Tibial nerve (tissue), 4 donors: ENCODE results near the gene AP5M1. TPM values are rescaled to one million over a fixed set of nuclear protein-coding genes. Genes with fewer than 3 reads are reported as not detected.
"Not testable (repeated sequence)": the region's sequence is repeated elsewhere in the genome, so short reads cannot be mapped to it uniquely, and the experiment has no call there.

Source experiments
- DNase-seq, 2 donors: peaks; one replicate each; pipeline ENCODE4 v3.0.0-alpha.2; 2019; ENCODE audit warnings: low spot score in 2 of 2
- H3K27ac ChIP-seq, 4 donors: fragments of 200-600 bp; sonication (generic) in 3 of 4; one replicate each; pipeline ENCODE4 v1.5.1; 2017 to 2019; ENCODE audit warnings: mild to moderate bottlenecking in 1 of 4
- H3K27me3 ChIP-seq, 2 donors: fragments of 200-600 bp; sonication (generic) in 1 of 2; one replicate each; pipeline versions ENCODE4 v1.5.1 to v1.6.0; 2017 to 2019
- H3K36me3 ChIP-seq, 3 donors: fragments of 200-600 bp; sonication (generic); one replicate each; pipeline ENCODE4 v1.5.1; 2018 to 2019
- H3K4me1 ChIP-seq, 4 donors: fragments of 200-600 bp; sonication (generic) in 3 of 4; one replicate each; pipeline ENCODE4 v1.5.1; 2017 to 2019
- H3K4me3 ChIP-seq, 4 donors: fragments of 200-600 bp; sonication (generic) in 3 of 4; one replicate each; pipeline ENCODE4 v1.5.1; 2017 to 2019; ENCODE audit warnings: mild to moderate bottlenecking in 1 of 4, moderate library complexity in 1 of 4
- H3K9me3 ChIP-seq, 4 donors: fragments of 200-600 bp; sonication (generic) in 3 of 4; one replicate each; pipeline ENCODE4 v1.5.1; 2017 to 2019
- EP300 ChIP-seq, 2 donors: sonication (generic); formaldehyde crosslinking; IDR thresholded peaks; one replicate each; pipeline ENCODE4 v1.6.1; 2017; ENCODE audit warnings: antibody characterized with exemption in 2 of 2, mild to moderate bottlenecking in 1 of 2
- POLR2A ChIP-seq, 2 donors: fragments of 450-650 bp; IDR thresholded peaks; one replicate each; pipeline ENCODE4 v1.6.1; 2017; ENCODE audit warnings: antibody characterized with exemption in 2 of 2, mild to moderate bottlenecking in 2 of 2, moderate library complexity in 2 of 2
- WGBS, 2 donors: methylation state at CpG; one replicate each; pipeline ENCODE4 v1.1.5; 2018; 5-methylcytosine and 5-hydroxymethylcytosine counted together
- total RNA-seq, 4 donors: library from RNA; depleted of rRNA; stranded (reverse); fragments of >200 nt; gene quantifications; one replicate each; pipeline ENCODE4 v1.1.0, GENCODE V29; 2016
- TF ChIP-seq, protein P1 (sequence below), 5 experiments: fragments of 200-600 bp in 3 of 5; fragments of 450-650 bp in 2 of 5; sonication (generic) in 3 of 5; IDR thresholded peaks; one replicate each; pipeline ENCODE4 v1.5.1; 2016 to 2019; ENCODE audit warnings: antibody characterized with exemption in 5 of 5, mild to moderate bottlenecking in 3 of 5, moderate library complexity in 2 of 5

AP5M1 gene
- total RNA-seq, 4 donors from 2014 or later = 11.6 to 18.3 (median 13.1) TPM

GRCh38 chr14:57243320-57243719, 25.5 kb upstream of the AP5M1 start:
- Histone ChIP-seq H3K4me1 (peaks cover 0 to 4% (median 0%) of the 10 kb centered on the region in 4 donors), H3K9me3 (no peaks in the 10 kb centered on the region), H3K4me3 (no peak overlapping the region), H3K27ac (no peak overlapping the region), H3K27me3 (no peaks in the 10 kb centered on the region), H3K36me3 (peaks cover 0 to 29% (median 0%) of the 10 kb centered on the region in 3 donors)
- TF ChIP-seq POLR2A (IDR thresholded peaks at IDR 0.05) = no peak
- no peak for TF ChIP-seq EP300 (IDR thresholded peaks at IDR 0.05)
- TF ChIP-seq, protein P1, sequence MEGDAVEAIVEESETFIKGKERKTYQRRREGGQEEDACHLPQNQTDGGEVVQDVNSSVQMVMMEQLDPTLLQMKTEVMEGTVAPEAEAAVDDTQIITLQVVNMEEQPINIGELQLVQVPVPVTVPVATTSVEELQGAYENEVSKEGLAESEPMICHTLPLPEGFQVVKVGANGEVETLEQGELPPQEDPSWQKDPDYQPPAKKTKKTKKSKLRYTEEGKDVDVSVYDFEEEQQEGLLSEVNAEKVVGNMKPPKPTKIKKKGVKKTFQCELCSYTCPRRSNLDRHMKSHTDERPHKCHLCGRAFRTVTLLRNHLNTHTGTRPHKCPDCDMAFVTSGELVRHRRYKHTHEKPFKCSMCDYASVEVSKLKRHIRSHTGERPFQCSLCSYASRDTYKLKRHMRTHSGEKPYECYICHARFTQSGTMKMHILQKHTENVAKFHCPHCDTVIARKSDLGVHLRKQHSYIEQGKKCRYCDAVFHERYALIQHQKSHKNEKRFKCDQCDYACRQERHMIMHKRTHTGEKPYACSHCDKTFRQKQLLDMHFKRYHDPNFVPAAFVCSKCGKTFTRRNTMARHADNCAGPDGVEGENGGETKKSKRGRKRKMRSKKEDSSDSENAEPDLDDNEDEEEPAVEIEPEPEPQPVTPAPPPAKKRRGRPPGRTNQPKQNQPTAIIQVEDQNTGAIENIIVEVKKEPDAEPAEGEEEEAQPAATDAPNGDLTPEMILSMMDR (IDR thresholded peaks at IDR 0.05) = no peak
- no peak for DNase-seq

GRCh38 chr14:57244106-57244505, 24.7 kb upstream of the AP5M1 start:
- no peaks in the 10 kb centered on the region for H3K9me3 ChIP-seq
- H3K27me3 ChIP-seq = no peaks in the 10 kb centered on the region
- no peak overlapping the region for H3K27ac ChIP-seq
- no peak overlapping the region for H3K4me3 ChIP-seq
- peaks cover 0 to 8% (median 0%) of the 10 kb centered on the region in 4 donors for H3K4me1 ChIP-seq
- WGBS, 2 donors = 60 to 61% methylated on average over 2 of the region's 2 CpGs
- no peak for TF ChIP-seq POLR2A (IDR thresholded peaks at IDR 0.05)
- TF ChIP-seq, protein P1 (IDR thresholded peaks at IDR 0.05) = no peak
- TF ChIP-seq EP300 (IDR thresholded peaks at IDR 0.05) = no peak
- H3K36me3 ChIP-seq = peaks cover 0 to 26% (median 0%) of the 10 kb centered on the region in 3 donors
- DNase-seq = no peak

GRCh38 chr14:57245941-57246340, 22.8 kb upstream of the AP5M1 start:
- H3K4me3 ChIP-seq = no peak overlapping the region

DNA sequence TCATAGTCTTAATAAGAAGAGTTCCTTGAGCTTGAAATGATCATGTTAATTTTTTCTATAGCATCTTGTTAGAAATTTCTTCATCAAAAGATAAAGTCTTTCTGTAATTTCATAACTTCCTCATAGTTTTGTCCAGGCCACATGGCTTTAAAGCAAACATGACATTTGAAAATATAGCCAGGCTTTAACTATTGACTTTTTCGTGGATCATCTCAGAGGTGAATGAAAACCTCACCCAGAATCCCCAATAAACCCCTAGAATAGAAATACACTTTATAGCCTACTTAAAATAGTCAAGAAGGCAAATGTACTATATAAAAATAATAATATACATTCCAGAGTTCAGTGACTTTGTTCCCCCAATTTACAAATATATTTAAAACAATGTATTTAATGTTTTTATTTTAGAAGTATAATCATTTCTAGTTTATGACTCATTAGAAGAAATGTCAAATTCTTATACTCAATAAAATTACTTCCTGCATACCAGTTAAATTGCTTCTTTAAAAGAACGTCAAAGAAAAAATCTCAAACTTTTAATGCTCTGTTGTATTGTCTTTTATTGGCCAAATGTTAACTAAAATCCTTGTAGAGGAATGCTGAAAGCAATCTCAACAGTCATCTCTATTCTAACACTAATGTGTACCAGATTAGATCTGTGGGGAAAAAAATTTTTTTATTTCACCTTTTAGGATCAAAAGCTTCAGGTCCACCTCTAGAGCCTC, 21.7 kb upstream of the AP5M1 start:
- H3K9me3 ChIP-seq = no peaks in the 10 kb centered on the region
- H3K4me3 ChIP-seq = no peak overlapping the region
- peaks cover 0 to 20% (median 3%) of the 10 kb centered on the region in 4 donors for H3K4me1 ChIP-seq
- H3K27me3 ChIP-seq = no peaks in the 10 kb centered on the region
- no peak for DNase-seq
- no peak overlapping the region for H3K27ac ChIP-seq
- H3K36me3 ChIP-seq = peaks cover 0 to 15% (median 0%) of the 10 kb centered on the region in 3 donors
- TF ChIP-seq POLR2A (IDR thresholded peaks at IDR 0.05) (no peak), EP300 (IDR thresholded peaks at IDR 0.05) (no peak)
- TF ChIP-seq, protein P1 (IDR thresholded peaks at IDR 0.05) = no peak
- 36 to 40% methylated on average over 2 of the region's 2 CpGs for WGBS, 2 donors

More at GRCh38 chr14:57245941-57246340, 22.8 kb upstream of the AP5M1 start:
- no peak for TF ChIP-seq EP300 (IDR thresholded peaks at IDR 0.05)
- TF ChIP-seq, protein P1 (IDR thresholded peaks at IDR 0.05) = no peak
- TF ChIP-seq POLR2A (IDR thresholded peaks at IDR 0.05) = no peak
- no peak for DNase-seq
- Histone ChIP-seq H3K9me3 (no peaks in the 10 kb centered on the region), H3K27ac (no peak overlapping the region), H3K27me3 (no peaks in the 10 kb centered on the region), H3K4me1 (peaks cover 0 to 9% (median 2%) of the 10 kb centered on the region in 4 donors), H3K36me3 (peaks cover 0 to 25% (median 0%) of the 10 kb centered on the region in 3 donors)
- WGBS, 2 donors = 85 to 94% methylated on average over 2 of the region's 2 CpGs

- peaks cover 0 to 29% (median 3%) of the 10 kb centered on the region in 4 donors for H3K4me1 ChIP-seq
- no peak overlapping the region for H3K4me3 ChIP-seq
- TF ChIP-seq POLR2A (IDR thresholded peaks at IDR 0.05) = no peak
- no peak for TF ChIP-seq EP300 (IDR thresholded peaks at IDR 0.05)
- TF ChIP-seq, protein P1 (IDR thresholded peaks at IDR 0.05) = no peak
- no peaks in the 10 kb centered on the region for H3K27me3 ChIP-seq
- no peak for DNase-seq
- no peak overlapping the region for H3K27ac ChIP-seq
- H3K36me3 ChIP-seq = peaks cover 0 to 21% (median 0%) of the 10 kb centered on the region in 3 donors
- no peaks in the 10 kb centered on the region for H3K9me3 ChIP-seq
Measured at GRCh38 chr14:57254884-57255283, 13.9 kb upstream of the AP5M1 start.

DNA sequence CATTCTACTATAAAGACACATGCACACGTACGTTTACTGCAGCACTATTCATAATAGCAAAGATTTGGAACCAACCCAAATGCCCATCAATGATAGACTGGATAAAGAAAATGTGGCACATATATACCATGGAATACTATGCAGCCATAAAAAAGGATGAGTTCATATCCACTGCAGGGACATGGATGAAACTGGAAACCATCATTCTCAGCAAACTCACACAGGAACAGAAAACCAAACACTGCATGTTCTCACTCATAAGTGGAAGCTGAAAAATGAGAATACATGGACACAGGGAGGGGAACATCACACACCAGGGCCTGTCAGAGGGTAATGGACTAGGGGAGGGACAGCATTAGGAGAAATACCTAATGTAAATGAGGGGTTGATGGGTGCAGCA, 10.6 kb upstream of the AP5M1 start:
- not testable (repeated sequence) for H3K9me3 ChIP-seq, H3K27me3 ChIP-seq, H3K4me3 ChIP-seq, H3K27ac ChIP-seq, DNase-seq
- H3K4me1 ChIP-seq = peaks cover 0 to 26% (median 0%) of the 10 kb centered on the region in 4 donors
- peaks cover 0 to 21% (median 0%) of the 10 kb centered on the region in 3 donors for H3K36me3 ChIP-seq
- WGBS, 2 donors = 82 to 91% methylated on average over 2 of the region's 2 CpGs
